ENCODE results near the gene ZNF275.

- TF ChIP-seq MYC (IDR thresholded peaks at IDR 0.05; ENCODE audit: insufficient read depth, insufficient read length, insufficient replicate concordance, low read length, severe bottlenecking) (no peak), ZNF217 (IDR thresholded peaks at IDR 0.05) (no peak), SP1 (IDR thresholded peaks at IDR 0.05; ENCODE audit: low read depth, low read length) (no peak), SMARCA5 (IDR thresholded peaks at IDR 0.05) (no peak), FOXK2 (IDR thresholded peaks at IDR 0.05) (no peak), RAD21 (IDR thresholded peaks at IDR 0.05; ENCODE audit: insufficient read depth, low read depth, low read length) (no peak), USF2 (IDR thresholded peaks at IDR 0.05; ENCODE audit: borderline replicate concordance, low read depth, low read length) (no peak), CTCF (IDR thresholded peaks at IDR 0.05 in 2 of 3, conservative IDR thresholded peaks at IDR 0.05 in 1 of 3; ENCODE audit: control insufficient read depth in 2 of 3, extremely low read depth in 1 of 3, insufficient read depth in 1 of 3, low read depth in 3 of 3, low read length in 3 of 3) (no peak), POLR2A (IDR thresholded peaks at IDR 0.05; ENCODE audit: low read depth, low read length) (no peak), POLR2AphosphoS5 (IDR thresholded peaks at IDR 0.05; ENCODE audit: low read length) (no peak)
Observed at GRCh38 chrX:153299855-153300254, 34.1 kb upstream of the ZNF275 start.
